ENCODE results near the gene MOSPD3.
A peak's percentile ranks its signal among the peaks of the same experiment; 100 is the strongest.

Gene MOSPD3

DNA sequence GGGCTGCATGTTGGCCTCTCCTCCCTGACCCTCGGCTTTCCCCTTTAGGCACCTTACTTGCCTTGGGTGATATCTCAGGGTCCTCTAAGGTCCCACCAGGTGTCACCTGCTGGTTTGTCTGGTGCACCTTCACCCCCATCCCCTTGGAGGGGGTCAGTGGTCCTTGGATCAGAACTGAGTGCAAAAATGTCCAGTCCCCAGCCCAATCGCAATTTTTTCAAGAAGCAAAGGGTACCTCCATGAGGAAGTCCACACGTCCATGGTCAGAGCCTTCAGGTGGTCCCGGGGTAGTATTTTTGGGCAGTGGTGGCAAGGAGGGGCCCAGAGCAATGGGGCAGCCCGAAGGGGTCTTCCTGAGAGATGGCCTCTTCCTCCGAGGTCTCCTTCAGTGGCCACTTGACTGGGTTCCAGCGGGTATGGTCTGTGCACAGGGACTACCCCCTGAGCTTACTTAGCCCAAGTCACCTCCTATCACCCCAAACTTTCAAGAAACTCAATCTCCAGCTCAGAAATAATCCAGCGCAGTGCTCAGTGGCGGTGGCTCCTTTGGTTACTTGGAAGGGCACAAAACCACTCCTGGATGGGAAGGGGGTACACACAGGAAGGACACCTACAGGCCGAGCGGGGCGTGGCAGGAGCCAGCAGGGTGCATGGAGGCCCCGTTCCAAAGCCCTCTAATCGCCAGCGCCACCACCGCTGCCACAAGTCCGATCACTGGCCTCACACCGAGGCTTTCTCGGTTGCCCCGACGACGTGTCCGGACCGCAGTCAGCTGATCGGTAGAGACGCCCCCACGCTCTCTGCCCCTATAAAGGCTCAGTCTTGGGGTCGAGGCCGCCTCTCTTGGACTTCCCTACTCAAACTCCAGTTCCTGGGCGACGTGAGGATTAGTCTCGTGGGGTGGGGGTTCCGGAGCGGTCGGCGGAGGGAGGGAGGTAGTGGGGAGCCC, 43.2 kb upstream of the MOSPD3 start:
- Histone ChIP-seq H3K9ac (ENCODE audit: low read length in 5 of 5) (peak overlapping the region in 1 of 5 donors; percentile 30), H3K4me3 (ENCODE audit: low read depth in 1 of 5, low read length in 5 of 5) (peak overlapping the region in 4 of 5 donors; percentile 27 to 63 (median 52)), H3K27ac (ENCODE audit: low read depth, low read length) (no peak overlapping the region), H3K27me3 (ENCODE audit: control insufficient read depth in 5 of 5, insufficient read depth in 4 of 5, low read length in 5 of 5) (no peaks in the 10 kb centered on the region), H3K9me3 (ENCODE audit: control insufficient read depth in 5 of 5, low read length in 5 of 5) (no peaks in the 10 kb centered on the region), H3K36me3 (ENCODE audit: control insufficient read depth in 5 of 5, insufficient read depth in 5 of 5, low read length in 5 of 5) (peaks cover 0 to 17% (median 2%) of the 10 kb centered on the region in 5 donors), H3K4me1 (ENCODE audit: control insufficient read depth in 5 of 5, insufficient read depth in 5 of 5, low read length in 5 of 5) (peaks cover 1 to 39% (median 26%) of the 10 kb centered on the region in 5 donors)

- Histone ChIP-seq H3K4me1 (ENCODE audit: control insufficient read depth in 5 of 5, insufficient read depth in 5 of 5, low read length in 5 of 5) (peaks cover 1 to 36% (median 25%) of the 10 kb centered on the region in 5 donors), H3K27me3 (ENCODE audit: control insufficient read depth in 5 of 5, insufficient read depth in 4 of 5, low read length in 5 of 5) (no peaks in the 10 kb centered on the region), H3K27ac (ENCODE audit: low read depth, low read length) (no peak overlapping the region), H3K36me3 (ENCODE audit: control insufficient read depth in 5 of 5, insufficient read depth in 5 of 5, low read length in 5 of 5) (peaks cover 0 to 32% (median 18%) of the 10 kb centered on the region in 5 donors), H3K9me3 (ENCODE audit: control insufficient read depth in 5 of 5, low read length in 5 of 5) (no peaks in the 10 kb centered on the region), H3K4me3 (ENCODE audit: low read depth in 1 of 5, low read length in 5 of 5) (no peak overlapping the region), H3K9ac (ENCODE audit: low read length in 5 of 5) (no peak overlapping the region)
Observed at GRCh38 chr7:100570954-100571828, 41.1 kb upstream of the MOSPD3 start.

DNA sequence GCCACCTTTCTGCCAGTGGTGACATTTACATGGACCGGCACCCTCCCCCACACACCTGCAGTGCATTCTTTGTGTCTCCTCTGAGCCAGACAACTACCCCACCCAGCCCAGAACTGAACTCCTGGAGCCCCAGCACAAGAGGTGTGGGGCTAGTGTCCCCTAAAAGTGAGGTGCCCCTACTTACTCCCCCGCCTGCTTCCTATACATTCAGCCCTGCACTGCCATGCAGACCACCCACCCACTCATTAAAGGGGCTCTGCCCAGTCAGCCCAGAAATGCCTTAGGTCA, 40.6 kb upstream of the MOSPD3 start:
- peaks cover 0 to 38% (median 23%) of the 10 kb centered on the region in 5 donors for H3K36me3 ChIP-seq (ENCODE audit: control insufficient read depth in 5 of 5, insufficient read depth in 5 of 5, low read length in 5 of 5)
- peaks cover 1 to 36% (median 25%) of the 10 kb centered on the region in 5 donors for H3K4me1 ChIP-seq (ENCODE audit: control insufficient read depth in 5 of 5, insufficient read depth in 5 of 5, low read length in 5 of 5)
- no peak overlapping the region for H3K4me3 ChIP-seq (ENCODE audit: low read depth in 1 of 5, low read length in 5 of 5)
- H3K9me3 ChIP-seq (ENCODE audit: control insufficient read depth in 5 of 5, low read length in 5 of 5): no peaks in the 10 kb centered on the region
- H3K27me3 ChIP-seq (ENCODE audit: control insufficient read depth in 5 of 5, insufficient read depth in 4 of 5, low read length in 5 of 5): no peaks in the 10 kb centered on the region
- no peak overlapping the region for H3K9ac ChIP-seq (ENCODE audit: low read length in 5 of 5)
- H3K27ac ChIP-seq (ENCODE audit: low read depth, low read length): no peak overlapping the region

DNA sequence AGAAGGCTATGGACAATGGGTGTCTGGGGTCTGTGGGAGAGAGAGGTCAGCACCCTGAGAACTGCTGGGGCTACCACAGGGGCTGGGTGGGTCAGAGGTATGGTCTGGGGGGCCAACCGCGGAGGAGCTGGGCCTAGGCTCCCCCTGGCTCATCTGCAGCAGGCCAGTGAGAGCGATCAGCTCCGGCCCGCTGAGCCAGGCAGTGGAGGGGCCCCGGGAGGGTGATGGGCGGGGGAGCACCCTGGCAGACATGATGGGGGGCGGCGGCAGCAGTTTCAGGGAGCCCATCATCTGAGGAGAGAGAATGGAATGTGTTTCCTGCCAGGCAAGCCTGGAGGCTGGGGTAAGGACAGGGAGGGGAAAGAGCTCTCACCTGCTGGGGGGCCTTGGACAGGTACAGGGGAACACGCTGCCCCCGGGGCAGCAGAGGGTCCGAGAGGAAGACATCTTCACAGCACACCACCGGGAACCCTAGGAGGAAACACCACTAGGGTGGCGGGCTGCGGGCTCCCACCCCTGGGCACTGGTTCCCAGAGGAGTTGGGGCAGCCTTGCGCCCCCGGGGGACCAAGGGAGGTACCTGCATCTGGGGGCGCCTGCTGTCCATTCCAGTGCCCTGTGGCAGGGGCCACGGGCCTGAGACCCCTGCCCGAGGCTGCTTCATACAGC, 39.9 kb upstream of the MOSPD3 start:
- peaks cover 1 to 35% (median 25%) of the 10 kb centered on the region in 5 donors for H3K4me1 ChIP-seq (ENCODE audit: control insufficient read depth in 5 of 5, insufficient read depth in 5 of 5, low read length in 5 of 5)

DNA sequence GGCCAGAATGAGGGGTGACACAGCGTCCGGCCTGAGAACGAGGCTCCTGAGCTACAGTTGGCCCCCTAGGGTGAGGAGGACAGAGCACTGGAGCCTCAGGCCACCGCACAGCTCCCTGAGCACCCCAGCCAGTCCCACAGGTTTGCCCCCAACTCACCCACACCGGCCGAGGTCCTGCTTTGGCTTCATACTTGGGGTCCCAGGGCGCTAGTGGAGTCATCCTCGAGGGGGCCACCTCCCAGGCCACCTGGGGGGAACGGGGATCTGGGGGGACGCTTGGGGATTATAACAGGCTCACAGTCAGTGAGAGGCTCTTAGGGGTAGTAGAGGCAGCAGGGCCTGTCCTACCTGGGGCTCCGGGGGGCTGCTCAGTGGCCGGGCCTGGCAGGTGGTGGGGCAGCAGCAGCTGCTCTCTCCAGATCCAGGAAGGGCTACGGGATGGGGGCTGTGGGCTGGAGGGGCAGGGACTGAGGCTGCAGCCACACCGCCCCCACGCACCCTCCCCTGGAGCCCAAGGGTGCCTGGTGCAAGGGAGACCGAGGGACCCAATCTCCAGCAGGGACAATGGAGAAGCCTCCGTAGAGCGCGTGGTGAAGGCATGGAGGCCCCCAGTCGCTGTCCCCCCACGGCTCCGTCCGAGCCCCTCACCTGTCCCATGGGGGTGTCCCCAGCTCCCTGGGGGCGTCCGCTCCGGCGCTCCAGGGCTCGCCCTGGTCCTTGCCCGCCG, 39.2 kb upstream of the MOSPD3 start:
- no peak overlapping the region for H3K27ac ChIP-seq (ENCODE audit: low read depth, low read length)
- peaks cover 0 to 51% (median 36%) of the 10 kb centered on the region in 5 donors for H3K36me3 ChIP-seq (ENCODE audit: control insufficient read depth in 5 of 5, insufficient read depth in 5 of 5, low read length in 5 of 5)
- no peak overlapping the region for H3K4me3 ChIP-seq (ENCODE audit: low read depth in 1 of 5, low read length in 5 of 5)
- no peaks in the 10 kb centered on the region for H3K27me3 ChIP-seq (ENCODE audit: control insufficient read depth in 5 of 5, insufficient read depth in 4 of 5, low read length in 5 of 5)
- peaks cover 1 to 30% (median 22%) of the 10 kb centered on the region in 5 donors for H3K4me1 ChIP-seq (ENCODE audit: control insufficient read depth in 5 of 5, insufficient read depth in 5 of 5, low read length in 5 of 5)
- H3K9ac ChIP-seq (ENCODE audit: low read length in 5 of 5): no peak overlapping the region
- H3K9me3 ChIP-seq (ENCODE audit: control insufficient read depth in 5 of 5, low read length in 5 of 5): no peaks in the 10 kb centered on the region

More for the DNA sequence above, 39.9 kb upstream of the MOSPD3 start:
- H3K9ac ChIP-seq (ENCODE audit: low read length in 5 of 5): no peak overlapping the region
- H3K27me3 ChIP-seq (ENCODE audit: control insufficient read depth in 5 of 5, insufficient read depth in 4 of 5, low read length in 5 of 5): no peaks in the 10 kb centered on the region
- no peak overlapping the region for H3K27ac ChIP-seq (ENCODE audit: low read depth, low read length)
- peaks cover 0 to 44% (median 29%) of the 10 kb centered on the region in 5 donors for H3K36me3 ChIP-seq (ENCODE audit: control insufficient read depth in 5 of 5, insufficient read depth in 5 of 5, low read length in 5 of 5)
- H3K9me3 ChIP-seq (ENCODE audit: control insufficient read depth in 5 of 5, low read length in 5 of 5): no peaks in the 10 kb centered on the region
- no peak overlapping the region for H3K4me3 ChIP-seq (ENCODE audit: low read depth in 1 of 5, low read length in 5 of 5)

- no peaks in the 10 kb centered on the region for H3K27me3 ChIP-seq (ENCODE audit: control insufficient read depth in 5 of 5, insufficient read depth in 4 of 5, low read length in 5 of 5)
- H3K4me3 ChIP-seq (ENCODE audit: low read depth in 1 of 5, low read length in 5 of 5): no peak within 1 kb of the TSS
- no peak within 1 kb of the TSS for H3K27ac ChIP-seq (ENCODE audit: low read depth, low read length)
- H3K4me1 ChIP-seq (ENCODE audit: control insufficient read depth in 5 of 5, insufficient read depth in 5 of 5, low read length in 5 of 5): peaks cover 1 to 23% (median 17%) of the 10 kb centered on the region in 5 donors
- H3K9ac ChIP-seq (ENCODE audit: low read length in 5 of 5): no peak within 1 kb of the TSS
- H3K9me3 ChIP-seq (ENCODE audit: control insufficient read depth in 5 of 5, low read length in 5 of 5): no peaks in the 10 kb centered on the region
- peaks cover 0 to 58% (median 43%) of the 10 kb centered on the region in 5 donors for H3K36me3 ChIP-seq (ENCODE audit: control insufficient read depth in 5 of 5, insufficient read depth in 5 of 5, low read length in 5 of 5)
Observed at GRCh38 chr7:100573691-100574361, 38.5 kb upstream of the MOSPD3 start, which contains the start of gene SAP25. Gene SAP25, minus strand, starts transcription at chr7:100573900. Its CDS starts 158 bp downstream, at chr7:100573742.

DNA sequence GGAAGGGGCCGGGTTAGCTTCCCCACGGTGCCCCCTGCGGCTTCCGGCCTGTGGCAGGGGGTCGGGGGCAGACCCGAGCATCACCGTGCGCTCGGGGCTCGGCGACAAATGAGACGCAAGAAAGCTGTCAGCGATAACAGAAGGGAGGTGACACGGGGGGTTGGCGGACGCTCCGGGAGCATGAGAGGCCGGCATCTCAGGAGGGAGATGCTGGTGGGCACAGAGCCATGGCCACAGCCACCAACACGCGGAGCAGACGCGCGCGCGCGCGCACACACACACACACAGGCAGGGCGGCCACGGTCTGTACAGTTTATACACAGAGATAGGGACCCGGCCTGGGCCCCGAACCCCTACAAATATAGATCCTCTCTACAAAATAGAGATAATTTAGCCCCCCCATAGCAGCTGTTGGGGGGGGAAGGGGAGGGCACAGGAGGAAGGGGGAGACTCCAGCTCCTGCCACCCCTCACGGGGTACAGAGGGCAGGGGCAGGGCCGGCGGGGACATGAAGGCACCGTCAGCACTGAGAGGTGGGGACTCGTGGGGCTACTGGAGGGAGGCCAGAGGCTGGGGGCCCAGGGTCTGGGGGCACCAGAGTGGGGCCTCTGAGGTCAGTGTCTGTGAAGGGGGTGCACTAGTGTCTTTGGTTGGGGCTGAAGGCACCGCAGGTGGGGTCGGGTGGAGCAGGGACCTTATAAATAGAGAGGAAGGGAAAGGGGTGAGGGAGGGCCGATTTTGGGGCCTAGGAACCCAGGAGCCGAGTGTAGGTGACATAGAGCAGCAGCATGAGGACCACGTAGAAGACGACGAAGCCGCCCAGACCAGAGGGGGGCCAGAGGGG, 37.8 kb upstream of the MOSPD3 start:
- H3K4me1 ChIP-seq (ENCODE audit: control insufficient read depth in 5 of 5, insufficient read depth in 5 of 5, low read length in 5 of 5): peaks cover 1 to 15% (median 10%) of the 10 kb centered on the region in 5 donors
- H3K27me3 ChIP-seq (ENCODE audit: control insufficient read depth in 5 of 5, insufficient read depth in 4 of 5, low read length in 5 of 5): no peaks in the 10 kb centered on the region

DNA sequence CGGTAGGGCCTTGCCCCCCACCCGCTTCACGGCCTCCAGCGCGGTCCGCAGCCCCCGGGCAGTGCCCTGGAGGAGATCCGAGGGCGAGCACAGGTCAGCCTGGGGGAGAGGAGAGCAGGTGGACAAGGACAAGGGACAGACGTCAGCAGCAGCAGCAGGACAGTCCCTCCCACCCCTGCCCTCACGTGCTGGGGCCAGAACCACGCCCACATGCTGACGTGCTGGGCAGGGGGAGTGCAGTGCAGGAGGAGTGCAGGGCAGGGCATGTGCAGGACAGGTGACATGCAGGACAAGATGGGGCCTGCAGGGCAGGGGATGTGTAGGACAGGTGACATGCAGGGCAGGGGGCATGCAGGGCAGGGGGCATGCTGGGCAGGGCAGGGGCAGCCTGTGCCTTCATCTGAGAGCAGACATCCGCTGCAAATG, 37.1 kb upstream of the MOSPD3 start:
- H3K9ac ChIP-seq (ENCODE audit: low read length in 5 of 5): no peak overlapping the region
- H3K36me3 ChIP-seq (ENCODE audit: control insufficient read depth in 5 of 5, insufficient read depth in 5 of 5, low read length in 5 of 5): peaks cover 0 to 71% (median 54%) of the 10 kb centered on the region in 5 donors
- no peaks in the 10 kb centered on the region for H3K9me3 ChIP-seq (ENCODE audit: control insufficient read depth in 5 of 5, low read length in 5 of 5)
- H3K27me3 ChIP-seq (ENCODE audit: control insufficient read depth in 5 of 5, insufficient read depth in 4 of 5, low read length in 5 of 5): no peaks in the 10 kb centered on the region
- H3K4me3 ChIP-seq (ENCODE audit: low read depth in 1 of 5, low read length in 5 of 5): no peak overlapping the region
- peaks cover 1 to 9% (median 3%) of the 10 kb centered on the region in 5 donors for H3K4me1 ChIP-seq (ENCODE audit: control insufficient read depth in 5 of 5, insufficient read depth in 5 of 5, low read length in 5 of 5)
- H3K27ac ChIP-seq (ENCODE audit: low read depth, low read length): no peak overlapping the region

More for the DNA sequence above, 37.8 kb upstream of the MOSPD3 start:
- H3K4me3 ChIP-seq (ENCODE audit: low read depth in 1 of 5, low read length in 5 of 5): no peak overlapping the region
- H3K9ac ChIP-seq (ENCODE audit: low read length in 5 of 5): no peak overlapping the region
- no peaks in the 10 kb centered on the region for H3K9me3 ChIP-seq (ENCODE audit: control insufficient read depth in 5 of 5, low read length in 5 of 5)
- H3K36me3 ChIP-seq (ENCODE audit: control insufficient read depth in 5 of 5, insufficient read depth in 5 of 5, low read length in 5 of 5): peaks cover 0 to 65% (median 48%) of the 10 kb centered on the region in 5 donors
- H3K27ac ChIP-seq (ENCODE audit: low read depth, low read length): no peak overlapping the region
